H1 (cell line): ENCODE data around the gene SELPLG.

Experiments used
- BRCA1 ChIP-seq: IDR thresholded peaks from 2 replicates; pipeline ENCODE4 v1.6.1; 2012; ENCODE audit warnings: low read depth, low read length, improper control_type of control experiment
- CREB1 ChIP-seq: IDR thresholded peaks from 2 replicates; pipeline ENCODE4 v1.6.1; 2012; ENCODE audit warnings: inconsistent platforms
- EZH2 ChIP-seq: fragments of 200-600 bp; sonication (generic); IDR thresholded peaks from 2 replicates; pipeline ENCODE4 v1.7.1; 2012; ENCODE audit warnings: low read depth, mild to moderate bottlenecking, moderate library complexity, low read length, inconsistent platforms; ENCODE audit not compliant: severe bottlenecking
- GABPA ChIP-seq: IDR thresholded peaks from 2 replicates; pipeline ENCODE4 v1.6.1; 2011; ENCODE audit warnings: mild to moderate bottlenecking, low read length, moderate library complexity, borderline replicate concordance; ENCODE audit not compliant: insufficient read depth
- HDAC2 ChIP-seq, 2 experiments: fragments of 300-600 bp in 1 of 2; sonication (generic) in 1 of 2; IDR thresholded peaks; 2 replicates each; pipeline ENCODE4 v1.6.1; 2011 to 2012; ENCODE audit warnings: low read depth in 2 of 2, low read length in 2 of 2, mild to moderate bottlenecking in 2 of 2, moderate library complexity in 2 of 2, borderline replicate concordance in 1 of 2, inconsistent platforms in 1 of 2
- MAX ChIP-seq: IDR thresholded peaks from 2 replicates; pipeline ENCODE4 v1.6.1; 2012; ENCODE audit warnings: inconsistent platforms
- POLR2A ChIP-seq, 2 experiments: IDR thresholded peaks; 1 replicate in 1 of 2; 2 replicates in 1 of 2; pipeline ENCODE4 v1.6.1; 2011; ENCODE audit warnings: low read depth in 2 of 2, low read length in 2 of 2, mild to moderate bottlenecking in 2 of 2; ENCODE audit errors: control extremely low read depth in 1 of 2
- POLR2AphosphoS5 ChIP-seq: IDR thresholded peaks from 2 replicates; pipeline ENCODE4 v1.6.1; 2011; ENCODE audit warnings: low read depth, low read length
- RFX5 ChIP-seq: IDR thresholded peaks from 2 replicates; pipeline ENCODE4 v1.6.1; 2011; ENCODE audit warnings: low read depth, low read length, improper control_type of control experiment, borderline replicate concordance
- TCF12 ChIP-seq: IDR thresholded peaks from 2 replicates; pipeline ENCODE4 v1.6.1; 2011; ENCODE audit warnings: low read depth, mild to moderate bottlenecking, low read length
- TF ChIP-seq, protein P1 (sequence below), 3 experiments: IDR thresholded peaks; 1 replicate in 2 of 3; 2 replicates in 1 of 3; pipeline versions ENCODE4 v1.5.1 to v1.6.1; 2011; ENCODE audit warnings: low read length in 3 of 3, mild to moderate bottlenecking in 3 of 3, inconsistent platforms in 2 of 3, low read depth in 1 of 3, moderate library complexity in 1 of 3; ENCODE audit not compliant: insufficient read depth in 1 of 3; ENCODE audit errors: control extremely low read depth in 1 of 3

GRCh38 chr12:108600702-108601007 lies 33.0 kb downstream of the SELPLG start:
- TF ChIP-seq, protein P1, sequence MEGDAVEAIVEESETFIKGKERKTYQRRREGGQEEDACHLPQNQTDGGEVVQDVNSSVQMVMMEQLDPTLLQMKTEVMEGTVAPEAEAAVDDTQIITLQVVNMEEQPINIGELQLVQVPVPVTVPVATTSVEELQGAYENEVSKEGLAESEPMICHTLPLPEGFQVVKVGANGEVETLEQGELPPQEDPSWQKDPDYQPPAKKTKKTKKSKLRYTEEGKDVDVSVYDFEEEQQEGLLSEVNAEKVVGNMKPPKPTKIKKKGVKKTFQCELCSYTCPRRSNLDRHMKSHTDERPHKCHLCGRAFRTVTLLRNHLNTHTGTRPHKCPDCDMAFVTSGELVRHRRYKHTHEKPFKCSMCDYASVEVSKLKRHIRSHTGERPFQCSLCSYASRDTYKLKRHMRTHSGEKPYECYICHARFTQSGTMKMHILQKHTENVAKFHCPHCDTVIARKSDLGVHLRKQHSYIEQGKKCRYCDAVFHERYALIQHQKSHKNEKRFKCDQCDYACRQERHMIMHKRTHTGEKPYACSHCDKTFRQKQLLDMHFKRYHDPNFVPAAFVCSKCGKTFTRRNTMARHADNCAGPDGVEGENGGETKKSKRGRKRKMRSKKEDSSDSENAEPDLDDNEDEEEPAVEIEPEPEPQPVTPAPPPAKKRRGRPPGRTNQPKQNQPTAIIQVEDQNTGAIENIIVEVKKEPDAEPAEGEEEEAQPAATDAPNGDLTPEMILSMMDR (IDR thresholded peaks at IDR 0.05; ENCODE audit: control extremely low read depth in 1 of 3, insufficient read depth in 1 of 3, low read depth in 1 of 3, low read length in 3 of 3), result no peak
- TF ChIP-seq CREB1, result no peak
- no peak for TF ChIP-seq POLR2AphosphoS5
- no peak for TF ChIP-seq POLR2A (IDR thresholded peaks at IDR 0.05; ENCODE audit: control extremely low read depth in 1 of 2, low read depth in 2 of 2, low read length in 2 of 2)
- TF ChIP-seq BRCA1, result no peak
- no peak for TF ChIP-seq MAX
- no peak for TF ChIP-seq TCF12
- TF ChIP-seq EZH2, result no peak
- no peak for TF ChIP-seq GABPA
- no peak for TF ChIP-seq RFX5
- no peak for TF ChIP-seq HDAC2 (IDR thresholded peaks at IDR 0.05; ENCODE audit: borderline replicate concordance in 1 of 2, low read depth in 2 of 2, low read length in 2 of 2)
